Keratinocyte (primary cell): Measurements from ENCODE around the gene MAD1L1. TPM values are rescaled to one million over a fixed set of nuclear protein-coding genes. Genes with fewer than 3 reads are reported as not detected.

Source experiments
- DNase-seq: peaks from one replicate; pipeline ENCODE4 v3.0.0-alpha.2; 2011; ENCODE audit warnings: low read depth, missing footprints, low spot score
- FAIRE-seq: peaks from 2 replicates; lab custom pipeline; 2011; peaks lifted over from hg19 to GRCh38; lab: Jason Lieb, UNC
- H2AFZ ChIP-seq: 2 replicates; pipeline ENCODE4 v1.6.0; 2012; ENCODE audit warnings: low read length, control low read depth, inconsistent platforms; ENCODE audit not compliant: control insufficient read depth
- H3K27ac ChIP-seq: 2 replicates; pipeline ENCODE4 v1.5.1; 2011; ENCODE audit warnings: low read length; ENCODE audit not compliant: control insufficient read depth, insufficient read depth
- H3K27me3 ChIP-seq: 3 replicates; pipeline ENCODE4 v1.6.0; 2011; ENCODE audit warnings: low read length; ENCODE audit not compliant: control insufficient read depth, insufficient read depth; ENCODE audit errors: extremely low read depth
- H3K36me3 ChIP-seq, 2 experiments: 2 replicates in 1 of 2; 3 replicates in 1 of 2; pipeline ENCODE4 v1.5.1; 2011; ENCODE audit warnings: low read length in 2 of 2, mild to moderate bottlenecking in 1 of 2; ENCODE audit not compliant: control insufficient read depth in 2 of 2, insufficient read depth in 2 of 2; ENCODE audit errors: extremely low read depth in 1 of 2
- H3K4me1 ChIP-seq: 3 replicates; pipeline ENCODE4 v1.5.1; 2011; ENCODE audit warnings: low read length; ENCODE audit not compliant: control insufficient read depth, insufficient read depth; ENCODE audit errors: extremely low read depth
- H3K4me2 ChIP-seq: 3 replicates; pipeline ENCODE4 v1.6.0; 2011; ENCODE audit warnings: low read depth, low read length; ENCODE audit not compliant: control insufficient read depth, insufficient read depth; ENCODE audit errors: extremely low read depth
- H3K4me3 ChIP-seq, 3 experiments: fragments of 200-600 bp in 1 of 3; sonication (generic) in 1 of 3; 2 replicates in 2 of 3; 3 replicates in 1 of 3; pipeline ENCODE4 v1.5.1; 2011 to 2016; ENCODE audit warnings: low read length in 3 of 3, mild to moderate bottlenecking in 3 of 3, control low read depth in 2 of 3, inconsistent platforms in 1 of 3, low read depth in 1 of 3, mixed read lengths in 1 of 3, mixed run types in 1 of 3, moderate library complexity in 1 of 3; ENCODE audit not compliant: control insufficient read depth in 2 of 3, insufficient read depth in 2 of 3; ENCODE audit errors: extremely low read depth in 1 of 3
- H3K79me2 ChIP-seq: 2 replicates; pipeline ENCODE4 v1.6.0; 2012; ENCODE audit warnings: low read length; ENCODE audit not compliant: control insufficient read depth, insufficient read depth
- H3K9ac ChIP-seq: 3 replicates; pipeline ENCODE4 v1.6.0; 2011; ENCODE audit warnings: low read length; ENCODE audit not compliant: control insufficient read depth, insufficient read depth; ENCODE audit errors: extremely low read depth
- H3K9me1 ChIP-seq: 3 replicates; pipeline ENCODE4 v1.6.0; 2011; ENCODE audit warnings: low read length; ENCODE audit not compliant: control insufficient read depth, insufficient read depth; ENCODE audit errors: extremely low read depth
- H3K9me3 ChIP-seq: 2 replicates; pipeline ENCODE4 v1.5.1; 2012; ENCODE audit warnings: low read depth, low read length; ENCODE audit not compliant: control insufficient read depth
- H4K20me1 ChIP-seq: 3 replicates; pipeline ENCODE4 v1.6.0; 2011; ENCODE audit warnings: low read length; ENCODE audit not compliant: control insufficient read depth, insufficient read depth; ENCODE audit errors: extremely low read depth
- CTCF ChIP-seq, 3 experiments: IDR thresholded peaks in 1 of 3; conservative IDR thresholded peaks in 1 of 3; optimal IDR thresholded peaks in 1 of 3; 2 replicates in 2 of 3; 3 replicates in 1 of 3; pipeline versions ENCODE3 to v1.5.1; 2011; ENCODE audit warnings: low read length in 3 of 3, mild to moderate bottlenecking in 3 of 3, moderate library complexity in 2 of 3, control low read depth in 1 of 3, inconsistent platforms in 1 of 3; ENCODE audit not compliant: insufficient read depth in 2 of 3; ENCODE audit errors: extremely low read depth in 1 of 3
- EZH2 ChIP-seq: IDR thresholded peaks from one replicate; pipeline ENCODE4 v1.6.1; 2012; ENCODE audit warnings: inconsistent platforms, mild to moderate bottlenecking, low read length, moderate library complexity
- dilution Hi-C: fragments of 300-500 bp; cut with MboI; formaldehyde crosslinking; loops from one replicate; pipeline ENCODE4 v1.7.0; 2020; ENCODE audit warnings: low sequenced_read_pairs; ENCODE audit not compliant: extremely low pct_ligation_motif_present
- polyA plus RNA-seq, 5 experiments: library from polyadenylated mRNA; depleted of rRNA in 3 of 5; stranded (reverse) in 3 of 5; stranded (forward) in 1 of 5; unstranded in 1 of 5; fragments of >200 nt; gene quantifications; 1 replicate in 1 of 5; 2 replicates in 3 of 5; 3 replicates in 1 of 5; pipeline versions ENCODE4 v1.2.1 to v1.2.3, GENCODE V29; 2011 to 2012; ENCODE audit warnings: missing spikeins in 2 of 5, low read depth in 1 of 5, low replicate concordance in 1 of 5

Gene MAD1L1
- polyA plus RNA-seq, 1 donor (not counting 4 experiments of a cell fraction or from before 2014, with no cell fraction given): 18.0 TPM

GRCh38 chr7:2102375-2102723, 130.4 kb downstream of the MAD1L1 start:
- no peak for FAIRE-seq
- dilution Hi-C loops: no loop called here

DNA sequence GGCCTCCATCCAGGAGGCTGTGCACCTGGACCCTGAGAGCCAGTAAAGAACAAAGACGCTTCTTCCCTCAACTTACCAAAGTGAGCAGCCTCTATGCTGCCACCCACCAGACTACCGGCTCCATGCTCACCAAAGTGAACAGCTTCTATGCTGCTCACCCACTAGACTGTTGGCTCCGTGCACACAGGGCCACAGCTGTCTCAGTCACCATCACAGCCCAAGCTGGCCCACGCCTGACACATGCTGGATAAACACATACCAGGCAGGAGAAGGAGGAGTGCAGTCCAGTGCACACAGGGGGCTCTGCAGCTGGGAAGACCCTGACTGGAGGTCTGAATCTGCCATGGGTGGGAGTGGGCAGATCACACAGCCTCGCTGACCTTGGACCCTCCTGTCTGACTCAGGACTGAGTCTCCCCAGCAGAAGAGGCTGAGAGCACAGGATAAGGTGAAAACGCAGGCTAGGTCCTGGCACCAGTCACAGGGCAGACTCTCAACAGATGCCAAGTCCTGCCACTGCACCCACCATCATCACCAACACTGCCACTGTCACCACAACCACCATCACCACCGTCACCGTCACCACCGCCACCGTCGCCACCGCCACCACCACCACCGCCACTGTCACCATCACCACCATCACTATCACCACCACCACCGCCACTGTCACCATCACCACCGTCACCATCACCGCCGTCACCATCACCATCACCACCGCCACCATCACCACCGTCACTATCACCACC, 130.9 kb downstream of the MAD1L1 start:
- H3K27ac ChIP-seq: no peak overlapping the region
- dilution Hi-C loops: no loop called here
- no peak overlapping the region for H3K9ac ChIP-seq
- no peak overlapping the region for H3K4me3 ChIP-seq
- H2AFZ ChIP-seq: no peak overlapping the region
- H3K9me1 ChIP-seq: no peaks in the 10 kb centered on the region
- no peaks in the 10 kb centered on the region for H3K27me3 ChIP-seq
- H3K79me2 ChIP-seq: peaks cover 4% of the 10 kb centered on the region
- no peaks in the 10 kb centered on the region for H3K9me3 ChIP-seq
- TF ChIP-seq CTCF (optimal IDR thresholded peaks at IDR 0.05 in 1 of 3, IDR thresholded peaks at IDR 0.05 in 1 of 3, conservative IDR thresholded peaks at IDR 0.05 in 1 of 3; ENCODE audit: extremely low read depth in 1 of 3, insufficient read depth in 2 of 3, low read length in 3 of 3) (no peak), EZH2 (no peak)
- FAIRE-seq: no peak
- H3K4me1 ChIP-seq: peaks cover 6% of the 10 kb centered on the region
- H3K36me3 ChIP-seq: no peaks in the 10 kb centered on the region
- peaks cover 4% of the 10 kb centered on the region for H4K20me1 ChIP-seq
- no peak for DNase-seq
- no peak overlapping the region for H3K4me2 ChIP-seq

More at GRCh38 chr7:2102375-2102723, 130.4 kb downstream of the MAD1L1 start:
- no peak overlapping the region for H2AFZ ChIP-seq
- H3K4me1 ChIP-seq: peaks cover 10% of the 10 kb centered on the region
- peaks cover 4% of the 10 kb centered on the region for H3K79me2 ChIP-seq
- no peak overlapping the region for H3K4me2 ChIP-seq
- no peak overlapping the region for H3K9ac ChIP-seq
- DNase-seq: no peak
- H4K20me1 ChIP-seq: peaks cover 4% of the 10 kb centered on the region
- H3K27me3 ChIP-seq: no peaks in the 10 kb centered on the region
- TF ChIP-seq EZH2 (no peak), CTCF (optimal IDR thresholded peaks at IDR 0.05 in 1 of 3, IDR thresholded peaks at IDR 0.05 in 1 of 3, conservative IDR thresholded peaks at IDR 0.05 in 1 of 3; ENCODE audit: extremely low read depth in 1 of 3, insufficient read depth in 2 of 3, low read length in 3 of 3) (no peak)
- H3K9me3 ChIP-seq: no peaks in the 10 kb centered on the region
- no peak overlapping the region for H3K27ac ChIP-seq
- no peaks in the 10 kb centered on the region for H3K9me1 ChIP-seq
- H3K36me3 ChIP-seq: no peaks in the 10 kb centered on the region
- no peak overlapping the region for H3K4me3 ChIP-seq
